HEK293 (cell line): ENCODE results near the gene CNOT2.

ENCODE experiments used
- BCL11B ChIP-seq: fragments of 450-650 bp; formaldehyde crosslinking; IDR thresholded peaks from 2 replicates; pipeline ENCODE4 v1.5.1; 2016; ENCODE audit warnings: low read depth, missing biosample characterization, missing genetic modification characterization
- GLIS1 ChIP-seq: fragments of 450-650 bp; formaldehyde crosslinking; IDR thresholded peaks from 2 replicates; pipeline ENCODE4 v1.5.1; 2016; ENCODE audit warnings: missing biosample characterization, missing genetic modification characterization
- GLIS2 ChIP-seq: fragments of 450-650 bp; formaldehyde crosslinking; IDR thresholded peaks from 2 replicates; pipeline ENCODE4 v1.5.1; 2016; ENCODE audit warnings: missing biosample characterization, missing genetic modification characterization
- KLF7 ChIP-seq: fragments of 450-650 bp; formaldehyde crosslinking; IDR thresholded peaks from 2 replicates; pipeline ENCODE4 v1.5.1; 2016; ENCODE audit warnings: missing biosample characterization, missing genetic modification characterization, borderline replicate concordance
- OVOL3 ChIP-seq: fragments of 450-650 bp; formaldehyde crosslinking; IDR thresholded peaks from 2 replicates; pipeline ENCODE4 v1.5.1; 2016; ENCODE audit warnings: missing biosample characterization, missing genetic modification characterization
- PRDM1 ChIP-seq: fragments of 450-650 bp; formaldehyde crosslinking; IDR thresholded peaks from 2 replicates; pipeline ENCODE4; 2016; ENCODE audit warnings: missing biosample characterization, missing genetic modification characterization
- WT1 ChIP-seq: fragments of 450-650 bp; formaldehyde crosslinking; IDR thresholded peaks from 2 replicates; pipeline ENCODE4 v1.5.1; 2016; ENCODE audit warnings: missing biosample characterization, missing genetic modification characterization
- YY1 ChIP-seq: fragments of 450-650 bp; formaldehyde crosslinking; IDR thresholded peaks from 2 replicates; pipeline ENCODE4 v1.5.1; 2018; ENCODE audit warnings: missing biosample characterization, missing genetic modification characterization
- ZBTB48 ChIP-seq: fragments of 450-650 bp; formaldehyde crosslinking; IDR thresholded peaks from 2 replicates; pipeline ENCODE4 v1.5.1; 2016; ENCODE audit warnings: missing biosample characterization, missing genetic modification characterization
- ZBTB7A ChIP-seq: fragments of 450-650 bp; formaldehyde crosslinking; IDR thresholded peaks from 2 replicates; pipeline ENCODE4 v1.5.1; 2016; ENCODE audit warnings: low read depth, missing biosample characterization, missing genetic modification characterization
- ZFP69B ChIP-seq: fragments of 450-650 bp; formaldehyde crosslinking; IDR thresholded peaks from 2 replicates; pipeline ENCODE4 v1.5.1; 2016; ENCODE audit warnings: missing biosample characterization, missing genetic modification characterization
- ZNF157 ChIP-seq: fragments of 450-650 bp; formaldehyde crosslinking; IDR thresholded peaks from 2 replicates; pipeline ENCODE4 v1.5.1; 2016; ENCODE audit warnings: missing biosample characterization, missing genetic modification characterization
- ZNF19 ChIP-seq: fragments of 450-650 bp; formaldehyde crosslinking; IDR thresholded peaks from 2 replicates; pipeline ENCODE4; 2016; ENCODE audit warnings: missing biosample characterization, missing genetic modification characterization, low read depth
- ZNF214 ChIP-seq: fragments of 450-650 bp; formaldehyde crosslinking; IDR thresholded peaks from 2 replicates; pipeline ENCODE4 v1.5.1; 2017; ENCODE audit warnings: missing biosample characterization, mild to moderate bottlenecking, missing genetic modification characterization, borderline replicate concordance
- ZNF223 ChIP-seq: fragments of 450-650 bp; formaldehyde crosslinking; IDR thresholded peaks from 2 replicates; pipeline ENCODE4 v1.5.1; 2016; ENCODE audit warnings: missing biosample characterization, missing genetic modification characterization
- ZNF302 ChIP-seq: fragments of 450-650 bp; formaldehyde crosslinking; IDR thresholded peaks from 2 replicates; pipeline ENCODE4 v1.5.1; 2016; ENCODE audit warnings: missing biosample characterization, missing genetic modification characterization, low read depth
- ZNF341 ChIP-seq: fragments of 450-650 bp; formaldehyde crosslinking; IDR thresholded peaks from 2 replicates; pipeline ENCODE4; 2016; ENCODE audit warnings: low read depth, missing biosample characterization, missing genetic modification characterization
- ZNF433 ChIP-seq: fragments of 450-650 bp; formaldehyde crosslinking; IDR thresholded peaks from 2 replicates; pipeline ENCODE4 v1.5.1; 2016; ENCODE audit warnings: missing biosample characterization, missing genetic modification characterization, low read depth
- ZNF585B ChIP-seq: fragments of 450-650 bp; formaldehyde crosslinking; IDR thresholded peaks from 2 replicates; pipeline ENCODE4 v1.5.1; 2016; ENCODE audit warnings: missing biosample characterization, missing genetic modification characterization
- ZNF600 ChIP-seq: fragments of 450-650 bp; formaldehyde crosslinking; IDR thresholded peaks from 2 replicates; pipeline ENCODE4 v1.5.1; 2016; ENCODE audit warnings: missing biosample characterization, missing genetic modification characterization
- ZNF658 ChIP-seq: fragments of 450-650 bp; formaldehyde crosslinking; IDR thresholded peaks from 2 replicates; pipeline ENCODE4; 2016; ENCODE audit warnings: missing biosample characterization, missing genetic modification characterization
- ZNF677 ChIP-seq: fragments of 450-650 bp; IDR thresholded peaks from 2 replicates; pipeline ENCODE4 v1.5.0; 2018; ENCODE audit warnings: missing biosample characterization, mild to moderate bottlenecking, missing genetic modification characterization, moderate library complexity
- ZNF791 ChIP-seq: fragments of 450-650 bp; formaldehyde crosslinking; IDR thresholded peaks from 2 replicates; pipeline ENCODE4 v1.5.1; 2016; ENCODE audit warnings: missing biosample characterization, missing genetic modification characterization
- ZNF792 ChIP-seq: fragments of 450-650 bp; formaldehyde crosslinking; IDR thresholded peaks from 2 replicates; pipeline ENCODE4 v1.5.1; 2016; ENCODE audit warnings: missing biosample characterization, missing genetic modification characterization
- ZXDB ChIP-seq: fragments of 450-650 bp; formaldehyde crosslinking; IDR thresholded peaks from 2 replicates; pipeline ENCODE4 v1.5.1; 2016; ENCODE audit warnings: missing biosample characterization, missing genetic modification characterization
- TF ChIP-seq, protein P1 (sequence below): fragments of 450-650 bp; formaldehyde crosslinking; IDR thresholded peaks from 2 replicates; pipeline ENCODE4 v1.5.1; 2016; ENCODE audit warnings: missing biosample characterization, missing genetic modification characterization
- TF ChIP-seq, protein P2 (sequence below): fragments of 450-650 bp; formaldehyde crosslinking; IDR thresholded peaks from 2 replicates; pipeline ENCODE4 v1.5.1; 2016; ENCODE audit warnings: missing biosample characterization, missing genetic modification characterization
- TF ChIP-seq, protein P3 (sequence below): fragments of 450-650 bp; formaldehyde crosslinking; IDR thresholded peaks from 2 replicates; pipeline ENCODE4 v1.5.1; 2016; ENCODE audit warnings: missing biosample characterization, missing genetic modification characterization
- TF ChIP-seq, protein P4 (sequence below): fragments of 450-650 bp; formaldehyde crosslinking; IDR thresholded peaks from 2 replicates; pipeline ENCODE4 v1.5.1; 2016; ENCODE audit warnings: missing biosample characterization, missing genetic modification characterization, low read depth
- TF ChIP-seq, protein P5 (sequence below): fragments of 450-650 bp; formaldehyde crosslinking; IDR thresholded peaks from 2 replicates; pipeline ENCODE4 v1.5.1; 2017; ENCODE audit warnings: missing biosample characterization, missing genetic modification characterization

CNOT2 gene

DNA sequence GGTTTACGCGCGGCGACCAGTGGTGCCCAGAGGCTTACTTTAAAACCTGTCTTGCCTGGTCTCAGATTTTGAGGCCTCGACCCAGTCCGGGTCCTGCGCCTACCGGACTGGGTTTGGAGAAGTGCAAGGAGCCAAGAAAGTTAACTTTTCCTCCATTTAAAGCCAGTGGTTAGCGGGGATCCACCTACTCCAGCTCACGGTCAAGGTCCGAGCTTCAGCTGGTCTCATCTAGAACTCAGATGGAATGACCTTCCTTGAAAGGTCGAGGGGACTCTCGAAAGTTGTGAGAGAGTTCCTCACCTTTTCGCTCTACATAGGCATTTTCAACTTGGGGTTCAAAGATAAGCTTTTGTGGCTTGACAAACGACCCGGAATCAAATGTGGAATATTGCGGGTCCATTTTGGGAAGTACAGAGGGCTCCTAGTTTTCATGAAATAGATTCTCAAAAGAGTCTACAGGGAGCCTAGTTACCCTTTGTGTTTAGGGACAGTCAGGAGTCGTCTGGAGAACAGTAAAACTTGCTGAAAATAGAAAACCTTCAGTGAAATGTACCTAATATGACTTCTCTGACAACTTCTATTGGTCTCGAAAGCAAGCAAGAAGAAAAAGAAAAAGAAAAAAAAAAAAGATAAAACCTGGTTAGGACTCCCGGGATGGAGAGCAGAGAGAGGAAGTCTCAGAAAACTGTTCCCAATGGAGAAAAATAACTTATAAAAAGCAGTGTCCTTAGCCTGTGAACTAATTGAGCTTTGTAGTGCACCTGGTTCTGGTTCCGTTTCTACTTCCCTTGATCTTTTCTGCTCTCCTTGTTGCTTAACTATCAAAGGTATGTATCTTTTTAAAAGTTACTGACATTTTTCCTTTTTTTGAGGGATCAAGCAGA, 124.3 kb downstream of the CNOT2 start (continued):
- TF ChIP-seq, protein P1, sequence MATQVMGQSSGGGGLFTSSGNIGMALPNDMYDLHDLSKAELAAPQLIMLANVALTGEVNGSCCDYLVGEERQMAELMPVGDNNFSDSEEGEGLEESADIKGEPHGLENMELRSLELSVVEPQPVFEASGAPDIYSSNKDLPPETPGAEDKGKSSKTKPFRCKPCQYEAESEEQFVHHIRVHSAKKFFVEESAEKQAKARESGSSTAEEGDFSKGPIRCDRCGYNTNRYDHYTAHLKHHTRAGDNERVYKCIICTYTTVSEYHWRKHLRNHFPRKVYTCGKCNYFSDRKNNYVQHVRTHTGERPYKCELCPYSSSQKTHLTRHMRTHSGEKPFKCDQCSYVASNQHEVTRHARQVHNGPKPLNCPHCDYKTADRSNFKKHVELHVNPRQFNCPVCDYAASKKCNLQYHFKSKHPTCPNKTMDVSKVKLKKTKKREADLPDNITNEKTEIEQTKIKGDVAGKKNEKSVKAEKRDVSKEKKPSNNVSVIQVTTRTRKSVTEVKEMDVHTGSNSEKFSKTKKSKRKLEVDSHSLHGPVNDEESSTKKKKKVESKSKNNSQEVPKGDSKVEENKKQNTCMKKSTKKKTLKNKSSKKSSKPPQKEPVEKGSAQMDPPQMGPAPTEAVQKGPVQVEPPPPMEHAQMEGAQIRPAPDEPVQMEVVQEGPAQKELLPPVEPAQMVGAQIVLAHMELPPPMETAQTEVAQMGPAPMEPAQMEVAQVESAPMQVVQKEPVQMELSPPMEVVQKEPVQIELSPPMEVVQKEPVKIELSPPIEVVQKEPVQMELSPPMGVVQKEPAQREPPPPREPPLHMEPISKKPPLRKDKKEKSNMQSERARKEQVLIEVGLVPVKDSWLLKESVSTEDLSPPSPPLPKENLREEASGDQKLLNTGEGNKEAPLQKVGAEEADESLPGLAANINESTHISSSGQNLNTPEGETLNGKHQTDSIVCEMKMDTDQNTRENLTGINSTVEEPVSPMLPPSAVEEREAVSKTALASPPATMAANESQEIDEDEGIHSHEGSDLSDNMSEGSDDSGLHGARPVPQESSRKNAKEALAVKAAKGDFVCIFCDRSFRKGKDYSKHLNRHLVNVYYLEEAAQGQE (tag by site-specific recombination): no peak
- TF ChIP-seq ZBTB7A (tag by site-specific recombination) (no peak), PRDM1 (peak; percentile 61), ZBTB48 (peak; percentile 47), ZNF658 (tag by site-specific recombination) (no peak), YY1 (tag by site-specific recombination) (no peak), ZNF677 (tag by site-specific recombination) (no peak), ZNF19 (tag by site-specific recombination) (no peak), ZFP69B (no peak), ZNF791 (tag by site-specific recombination) (no peak), WT1 (tag by site-specific recombination) (no peak), OVOL3 (tag by site-specific recombination) (no peak), ZNF157 (no peak), BCL11B (no peak), ZNF433 (no peak), ZXDB (0 out of 2 replicates have a peak, but pooled peaks have one; percentile 3), ZNF585B (tag by site-specific recombination) (no peak), ZNF223 (tag by site-specific recombination) (no peak), ZNF792 (tag by site-specific recombination) (no peak), GLIS1 (no peak), ZNF214 (tag by site-specific recombination) (no peak), KLF7 (no peak), ZNF600 (tag by site-specific recombination) (no peak), ZNF302 (tag by site-specific recombination) (no peak), ZNF341 (tag by site-specific recombination) (no peak), GLIS2 (tag by site-specific recombination) (no peak)
- TF ChIP-seq, protein P2, sequence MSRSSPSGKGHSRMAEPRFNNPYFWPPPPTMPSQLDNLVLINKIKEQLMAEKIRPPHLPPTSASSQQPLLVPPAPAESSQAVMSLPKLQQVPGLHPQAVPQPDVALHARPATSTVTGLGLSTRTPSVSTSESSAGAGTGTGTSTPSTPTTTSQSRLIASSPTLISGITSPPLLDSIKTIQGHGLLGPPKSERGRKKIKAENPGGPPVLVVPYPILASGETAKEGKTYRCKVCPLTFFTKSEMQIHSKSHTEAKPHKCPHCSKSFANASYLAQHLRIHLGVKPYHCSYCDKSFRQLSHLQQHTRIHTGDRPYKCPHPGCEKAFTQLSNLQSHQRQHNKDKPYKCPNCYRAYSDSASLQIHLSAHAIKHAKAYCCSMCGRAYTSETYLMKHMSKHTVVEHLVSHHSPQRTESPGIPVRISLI (tag by site-specific recombination): peak; percentile 46; the same call in 1 of the 2 replicates
- TF ChIP-seq, protein P3, sequence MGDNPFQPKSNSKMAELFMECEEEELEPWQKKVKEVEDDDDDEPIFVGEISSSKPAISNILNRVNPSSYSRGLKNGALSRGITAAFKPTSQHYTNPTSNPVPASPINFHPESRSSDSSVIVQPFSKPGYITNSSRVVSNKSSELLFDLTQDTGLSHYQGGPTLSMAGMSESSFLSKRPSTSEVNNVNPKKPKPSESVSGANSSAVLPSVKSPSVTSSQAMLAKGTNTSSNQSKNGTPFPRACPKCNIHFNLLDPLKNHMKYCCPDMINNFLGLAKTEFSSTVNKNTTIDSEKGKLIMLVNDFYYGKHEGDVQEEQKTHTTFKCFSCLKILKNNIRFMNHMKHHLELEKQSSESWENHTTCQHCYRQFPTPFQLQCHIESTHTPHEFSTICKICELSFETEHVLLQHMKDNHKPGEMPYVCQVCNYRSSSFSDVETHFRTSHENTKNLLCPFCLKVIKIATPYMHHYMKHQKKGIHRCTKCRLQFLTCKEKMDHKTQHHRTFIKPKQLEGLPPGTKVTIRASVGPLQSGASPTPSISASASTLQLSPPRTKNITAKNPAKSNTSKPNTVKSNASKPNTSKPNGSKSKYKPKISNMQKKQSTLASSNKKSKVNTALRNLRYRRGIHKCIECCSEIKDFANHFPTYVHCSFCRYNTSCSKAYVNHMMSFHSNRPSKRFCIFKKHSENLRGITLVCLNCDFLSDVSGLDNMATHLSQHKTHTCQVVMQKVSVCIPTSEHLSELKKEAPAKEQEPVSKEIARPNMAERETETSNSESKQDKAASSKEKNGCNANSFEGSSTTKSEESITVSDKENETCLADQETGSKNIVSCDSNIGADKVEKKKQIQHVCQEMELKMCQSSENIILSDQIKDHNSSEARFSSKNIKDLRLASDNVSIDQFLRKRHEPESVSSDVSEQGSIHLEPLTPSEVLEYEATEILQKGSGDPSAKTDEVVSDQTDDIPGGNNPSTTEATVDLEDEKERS (tag by site-specific recombination): no peak
- TF ChIP-seq, protein P4, sequence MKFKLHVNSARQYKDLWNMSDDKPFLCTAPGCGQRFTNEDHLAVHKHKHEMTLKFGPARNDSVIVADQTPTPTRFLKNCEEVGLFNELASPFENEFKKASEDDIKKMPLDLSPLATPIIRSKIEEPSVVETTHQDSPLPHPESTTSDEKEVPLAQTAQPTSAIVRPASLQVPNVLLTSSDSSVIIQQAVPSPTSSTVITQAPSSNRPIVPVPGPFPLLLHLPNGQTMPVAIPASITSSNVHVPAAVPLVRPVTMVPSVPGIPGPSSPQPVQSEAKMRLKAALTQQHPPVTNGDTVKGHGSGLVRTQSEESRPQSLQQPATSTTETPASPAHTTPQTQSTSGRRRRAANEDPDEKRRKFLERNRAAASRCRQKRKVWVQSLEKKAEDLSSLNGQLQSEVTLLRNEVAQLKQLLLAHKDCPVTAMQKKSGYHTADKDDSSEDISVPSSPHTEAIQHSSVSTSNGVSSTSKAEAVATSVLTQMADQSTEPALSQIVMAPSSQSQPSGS (tag by site-specific recombination): no peak
- TF ChIP-seq, protein P5, sequence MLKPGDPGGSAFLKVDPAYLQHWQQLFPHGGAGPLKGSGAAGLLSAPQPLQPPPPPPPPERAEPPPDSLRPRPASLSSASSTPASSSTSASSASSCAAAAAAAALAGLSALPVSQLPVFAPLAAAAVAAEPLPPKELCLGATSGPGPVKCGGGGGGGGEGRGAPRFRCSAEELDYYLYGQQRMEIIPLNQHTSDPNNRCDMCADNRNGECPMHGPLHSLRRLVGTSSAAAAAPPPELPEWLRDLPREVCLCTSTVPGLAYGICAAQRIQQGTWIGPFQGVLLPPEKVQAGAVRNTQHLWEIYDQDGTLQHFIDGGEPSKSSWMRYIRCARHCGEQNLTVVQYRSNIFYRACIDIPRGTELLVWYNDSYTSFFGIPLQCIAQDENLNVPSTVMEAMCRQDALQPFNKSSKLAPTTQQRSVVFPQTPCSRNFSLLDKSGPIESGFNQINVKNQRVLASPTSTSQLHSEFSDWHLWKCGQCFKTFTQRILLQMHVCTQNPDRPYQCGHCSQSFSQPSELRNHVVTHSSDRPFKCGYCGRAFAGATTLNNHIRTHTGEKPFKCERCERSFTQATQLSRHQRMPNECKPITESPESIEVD (tag by site-specific recombination): no peak
